ENCODE data around the gene FAAH2. TPM values are rescaled to one million over a fixed set of nuclear protein-coding genes. Genes with fewer than 3 reads are reported as not detected.
"Not testable (repeated sequence)": the region's sequence is repeated elsewhere in the genome, so short reads cannot be mapped to it uniquely, and the experiment has no call there.

FAAH2 gene
- total RNA-seq, 1 donor from 2014 or later, result 5.1 TPM

- no peak for DNase-seq (ENCODE audit: low spot score)
These were observed 93.7 kb downstream of the FAAH2 start for GRCh38 chrX:57380026-57380796.

GRCh38 chrX:57394162-57394561 is 107.7 kb downstream of the FAAH2 start:
- DNase-seq (ENCODE audit: low spot score), result not testable (repeated sequence)

- not testable (repeated sequence) for DNase-seq (ENCODE audit: low spot score)
These were observed 116.7 kb downstream of the FAAH2 start for GRCh38 chrX:57403191-57403590.

- DNase-seq (ENCODE audit: low spot score), result no peak
These were observed 119.6 kb downstream of the FAAH2 start for GRCh38 chrX:57406149-57406548.

- no peak for DNase-seq (ENCODE audit: low spot score)
These were observed 131.3 kb downstream of the FAAH2 start for GRCh38 chrX:57417827-57418226.

GRCh38 chrX:57422289-57422688 is 135.8 kb downstream of the FAAH2 start:
- no peak for DNase-seq (ENCODE audit: low spot score)

- DNase-seq (ENCODE audit: low spot score), result no peak
These were observed 136.3 kb downstream of the FAAH2 start for GRCh38 chrX:57422790-57423189.

- no peak for DNase-seq (ENCODE audit: low spot score)
These were observed 158.6 kb downstream of the FAAH2 start for GRCh38 chrX:57445076-57445475.

GRCh38 chrX:57445832-57446231 is 159.3 kb downstream of the FAAH2 start:
- no peak for DNase-seq (ENCODE audit: low spot score)

GRCh38 chrX:57447856-57448255 is 161.3 kb downstream of the FAAH2 start:
- no peak for DNase-seq (ENCODE audit: low spot score)

- DNase-seq (ENCODE audit: low spot score), result no peak
These were observed 165.0 kb downstream of the FAAH2 start for GRCh38 chrX:57451426-57452020.

- no peak for DNase-seq (ENCODE audit: low spot score)
These were observed 167.4 kb downstream of the FAAH2 start for GRCh38 chrX:57453901-57454300.

- DNase-seq (ENCODE audit: low spot score), result no peak
These were observed 195.0 kb downstream of the FAAH2 start for GRCh38 chrX:57481514-57481913.

GRCh38 chrX:57516491-57516890 is 230.0 kb downstream of the FAAH2 start:
- DNase-seq (ENCODE audit: low spot score), result no peak

- DNase-seq (ENCODE audit: low spot score), result no peak
These were observed 233.1 kb downstream of the FAAH2 start for GRCh38 chrX:57519578-57520118.

GRCh38 chrX:57528670-57529255 is 242.3 kb downstream of the FAAH2 start:
- no peak for DNase-seq (ENCODE audit: low spot score)

Other genes with a start within 250 kb of the FAAH2 start
- gene SPIN2B, start 165.2 kb upstream of the FAAH2 start, total RNA-seq, result 10.2 TPM
- gene SPIN2A, start 149.3 kb upstream of the FAAH2 start, total RNA-seq, result 1.2 TPM

Measured in mucosa of gallbladder (tissue), 1 donor.